Measurements from ENCODE around the gene HNRNPCL4.
"Not testable (repeated sequence)": the region's sequence is repeated elsewhere in the genome, so short reads cannot be mapped to it uniquely, and the experiment has no call there.

GRCh38 chr1:13171548-13171947, 6.1 kb upstream of the HNRNPCL4 start, which contains the start of gene PRAMEF9:
- not testable (repeated sequence) for TF ChIP-seq POLR2A (IDR thresholded peaks at IDR 0.05; ENCODE audit: extremely low read depth, insufficient read length); CTCF (IDR thresholded peaks at IDR 0.05; ENCODE audit: low read depth, low read length); MAX (IDR thresholded peaks at IDR 0.05; ENCODE audit: low read depth, low read length); MYC (IDR thresholded peaks at IDR 0.05; ENCODE audit: low read depth, low read length)
